ENCODE data around the gene VTCN1. TPM values are rescaled to one million over a fixed set of nuclear protein-coding genes. Genes with fewer than 3 reads are reported as not detected.

Gene VTCN1
- polyA plus RNA-seq, 1 donor from 2014 or later: 2.1 TPM

- no peak overlapping the region for H2AFZ ChIP-seq (ENCODE audit: low read depth, low read length)
- H3K9me2 ChIP-seq (ENCODE audit: insufficient read depth, low read length): no peaks in the 10 kb centered on the region
- no peaks in the 10 kb centered on the region for H3K79me2 ChIP-seq (replicated peaks; ENCODE audit: insufficient read depth, low read length)
- no peaks in the 10 kb centered on the region for H3K36me3 ChIP-seq (ENCODE audit: insufficient read depth, low read length)
- H3K27me3 ChIP-seq (ENCODE audit: insufficient read depth, low read depth, low read length): no peaks in the 10 kb centered on the region
- peak overlapping the region; percentile 30 for H3K4me3 ChIP-seq (ENCODE audit: low read length)
- no peak for TF ChIP-seq SMC3 (conservative IDR thresholded peaks at IDR 0.05; ENCODE audit: poor library complexity)
- TF ChIP-seq RAD21 (conservative IDR thresholded peaks at IDR 0.05): peak; percentile 11
- no peak for TF ChIP-seq TAF1 (IDR thresholded peaks at IDR 0.05; ENCODE audit: low read depth)
- peak; percentile 76 for TF ChIP-seq POLR2AphosphoS5 (IDR thresholded peaks at IDR 0.05)
- TF ChIP-seq REST (IDR thresholded peaks at IDR 0.05; ENCODE audit: borderline replicate concordance): peak; percentile 80
- peak; percentile 93 for TF ChIP-seq EP300 (conservative IDR thresholded peaks at IDR 0.05; ENCODE audit: poor library complexity, severe bottlenecking)
- TF ChIP-seq EZH2 (IDR thresholded peaks at IDR 0.05; ENCODE audit: borderline replicate concordance, insufficient read depth, low read length, poor library complexity, severe bottlenecking): no peak
- TF ChIP-seq MXI1 (conservative IDR thresholded peaks at IDR 0.05; ENCODE audit: poor library complexity, severe bottlenecking): no peak
- no peak for TF ChIP-seq CTCF (IDR thresholded peaks at IDR 0.05; ENCODE audit: poor library complexity, severe bottlenecking)
- H3K9me3 ChIP-seq (ENCODE audit: low read length): no peaks in the 10 kb centered on the region
- H3K27ac ChIP-seq (ENCODE audit: low read length): peak overlapping the region; percentile 56
- no peak overlapping the region for H3K4me2 ChIP-seq (ENCODE audit: low read length)
- no peaks in the 10 kb centered on the region for H4K20me1 ChIP-seq (ENCODE audit: insufficient read depth)
- H3K9ac ChIP-seq (ENCODE audit: low read length): no peak overlapping the region
- no peaks in the 10 kb centered on the region for H3F3A ChIP-seq (ENCODE audit: insufficient read depth, low read length, poor library complexity, severe bottlenecking)
Observed at GRCh38 chr1:117229217-117229616, 18.5 kb upstream of the VTCN1 start.

DNA sequence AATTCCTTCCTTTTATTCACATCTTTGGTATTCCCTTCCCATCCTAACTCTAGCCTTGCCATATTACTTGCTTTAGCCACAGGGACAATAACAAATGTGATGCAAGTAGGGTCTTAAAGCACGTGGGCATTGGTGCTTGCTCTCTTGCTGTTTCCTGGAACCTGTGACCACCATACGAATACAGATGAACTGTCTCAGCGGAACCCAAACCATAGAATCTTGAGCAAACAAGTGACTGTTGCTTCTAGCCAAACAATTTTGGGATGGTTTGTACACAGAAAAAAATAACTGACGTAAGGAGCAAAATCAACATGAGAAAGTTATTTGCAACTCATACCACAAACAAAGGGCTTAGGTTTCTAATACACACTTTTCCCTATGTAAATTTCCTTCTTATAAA is 15.2 kb upstream of the VTCN1 start:
- TF ChIP-seq POLR2AphosphoS5 (IDR thresholded peaks at IDR 0.05): no peak
- no peak for TF ChIP-seq TAF1 (IDR thresholded peaks at IDR 0.05; ENCODE audit: low read depth)
- TF ChIP-seq MXI1 (conservative IDR thresholded peaks at IDR 0.05; ENCODE audit: poor library complexity, severe bottlenecking): no peak
- no peak for TF ChIP-seq SMC3 (conservative IDR thresholded peaks at IDR 0.05; ENCODE audit: poor library complexity)
- TF ChIP-seq CTCF (IDR thresholded peaks at IDR 0.05; ENCODE audit: poor library complexity, severe bottlenecking): no peak
- TF ChIP-seq REST (IDR thresholded peaks at IDR 0.05; ENCODE audit: borderline replicate concordance): no peak
- TF ChIP-seq EZH2 (IDR thresholded peaks at IDR 0.05; ENCODE audit: borderline replicate concordance, insufficient read depth, low read length, poor library complexity, severe bottlenecking): no peak
- no peaks in the 10 kb centered on the region for H3K27me3 ChIP-seq (ENCODE audit: insufficient read depth, low read depth, low read length)
- no peak overlapping the region for H3K27ac ChIP-seq (ENCODE audit: low read length)
- H4K20me1 ChIP-seq (ENCODE audit: insufficient read depth): no peaks in the 10 kb centered on the region
- H3K4me3 ChIP-seq (ENCODE audit: low read length): no peak overlapping the region
- H2AFZ ChIP-seq (ENCODE audit: low read depth, low read length): no peak overlapping the region
- H3K79me2 ChIP-seq (replicated peaks; ENCODE audit: insufficient read depth, low read length): no peaks in the 10 kb centered on the region
- H3K9me3 ChIP-seq (ENCODE audit: low read length): no peaks in the 10 kb centered on the region
- H3K9me2 ChIP-seq (ENCODE audit: insufficient read depth, low read length): no peaks in the 10 kb centered on the region
- no peaks in the 10 kb centered on the region for H3F3A ChIP-seq (ENCODE audit: insufficient read depth, low read length, poor library complexity, severe bottlenecking)
- H3K4me2 ChIP-seq (ENCODE audit: low read length): no peak overlapping the region
- H3K36me3 ChIP-seq (ENCODE audit: insufficient read depth, low read length): no peaks in the 10 kb centered on the region
- no peak overlapping the region for H3K9ac ChIP-seq (ENCODE audit: low read length)

All from neural cell (in vitro differentiated cells).